Ishikawa (cell line): Measurements from ENCODE around the gene CTTNBP2.

Experiments used
- CEBPB ChIP-seq: IDR thresholded peaks from 2 replicates; pipeline ENCODE4 v1.6.1; 2012
- CREB1 ChIP-seq: IDR thresholded peaks from 2 replicates; pipeline ENCODE4 v1.6.1; 2012; ENCODE audit warnings: low read depth
- EGR1 ChIP-seq: IDR thresholded peaks from 2 replicates; pipeline ENCODE4 v1.6.1; 2012
- EP300 ChIP-seq: IDR thresholded peaks from 2 replicates; pipeline ENCODE4 v1.6.1; 2012; ENCODE audit warnings: borderline replicate concordance
- FOXM1 ChIP-seq: IDR thresholded peaks from 2 replicates; pipeline ENCODE4 v1.6.1; 2012; ENCODE audit warnings: low read depth, borderline replicate concordance
- MAX ChIP-seq: IDR thresholded peaks from 2 replicates; pipeline ENCODE4 v1.6.1; 2012
- NFIC ChIP-seq: IDR thresholded peaks from 2 replicates; pipeline ENCODE4 v1.6.1; 2012
- RAD21 ChIP-seq: IDR thresholded peaks from 2 replicates; pipeline ENCODE4 v1.6.1; 2012; ENCODE audit warnings: low read depth
- REST ChIP-seq: IDR thresholded peaks from 2 replicates; pipeline ENCODE4 v1.6.1; 2012; ENCODE audit warnings: low read depth, mild to moderate bottlenecking
- TAF1 ChIP-seq: IDR thresholded peaks from 2 replicates; pipeline ENCODE4 v1.6.1; 2012; ENCODE audit warnings: low read depth, mild to moderate bottlenecking
- TCF12 ChIP-seq: IDR thresholded peaks from 2 replicates; pipeline ENCODE4 v1.6.1; 2012; ENCODE audit warnings: low read depth
- TEAD4 ChIP-seq: IDR thresholded peaks from 2 replicates; pipeline ENCODE4 v1.6.1; 2012
- USF1 ChIP-seq: IDR thresholded peaks from 2 replicates; pipeline ENCODE4 v1.6.1; 2012
- YY1 ChIP-seq: IDR thresholded peaks from 2 replicates; pipeline ENCODE4 v1.6.1; 2012; ENCODE audit warnings: low read depth
- ZBTB7A ChIP-seq: IDR thresholded peaks from 2 replicates; pipeline ENCODE4 v1.6.1; 2012; ENCODE audit warnings: low read depth

The CTTNBP2 gene

GRCh38 chr7:117873310-117874190 lies at the start of gene CTTNBP2:
CTTNBP2 (minus strand) TSS chr7:117873441; CDS start chr7:117873415, 26 bp downstream.
- TF ChIP-seq YY1 = 0 out of 2 replicates have a peak, but pooled peaks have one; percentile 39
- TF ChIP-seq TAF1 = no peak
- no peak for TF ChIP-seq TCF12
- no peak for TF ChIP-seq RAD21
- 0 out of 2 replicates have a peak, but pooled peaks have one; percentile 4 for TF ChIP-seq ZBTB7A
- no peak for TF ChIP-seq TEAD4
- TF ChIP-seq REST = no peak
- TF ChIP-seq EGR1 = no peak
- no peak for TF ChIP-seq FOXM1
- no peak; the same call in 1 of the 2 replicates for TF ChIP-seq MAX
- TF ChIP-seq USF1 = no peak
- no peak for TF ChIP-seq CEBPB
- no peak for TF ChIP-seq EP300
- TF ChIP-seq NFIC = no peak
- no peak for TF ChIP-seq CREB1

DNA sequence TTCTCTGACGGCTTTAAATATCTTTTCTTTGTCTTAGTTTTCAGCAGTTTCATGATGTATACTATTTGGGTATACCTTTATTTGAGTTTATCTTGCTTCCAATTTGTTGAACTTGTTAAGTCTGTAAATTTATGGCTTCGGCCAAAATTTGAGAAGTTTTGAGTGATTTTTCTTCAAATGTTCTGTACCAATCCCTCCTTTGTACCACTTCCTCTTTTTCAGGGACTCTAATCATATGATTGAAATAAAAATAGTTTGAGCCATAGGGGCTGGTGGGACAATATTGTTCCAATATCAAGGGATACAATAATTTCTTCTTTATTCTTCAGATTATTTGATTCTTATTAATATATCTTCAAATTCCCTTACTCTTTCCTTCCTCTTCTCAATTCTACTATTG lies 43.1 kb upstream of the CTTNBP2 start:
- TF ChIP-seq REST (no peak), TEAD4 (no peak), EGR1 (no peak)

GRCh38 chr7:117912421-117912820 lies 39.2 kb upstream of the CTTNBP2 start:
- TF ChIP-seq TAF1 (no peak), RAD21 (no peak), FOXM1 (no peak), NFIC (no peak), MAX (no peak), CEBPB (no peak), USF1 (no peak), YY1 (no peak), TCF12 (no peak)

DNA sequence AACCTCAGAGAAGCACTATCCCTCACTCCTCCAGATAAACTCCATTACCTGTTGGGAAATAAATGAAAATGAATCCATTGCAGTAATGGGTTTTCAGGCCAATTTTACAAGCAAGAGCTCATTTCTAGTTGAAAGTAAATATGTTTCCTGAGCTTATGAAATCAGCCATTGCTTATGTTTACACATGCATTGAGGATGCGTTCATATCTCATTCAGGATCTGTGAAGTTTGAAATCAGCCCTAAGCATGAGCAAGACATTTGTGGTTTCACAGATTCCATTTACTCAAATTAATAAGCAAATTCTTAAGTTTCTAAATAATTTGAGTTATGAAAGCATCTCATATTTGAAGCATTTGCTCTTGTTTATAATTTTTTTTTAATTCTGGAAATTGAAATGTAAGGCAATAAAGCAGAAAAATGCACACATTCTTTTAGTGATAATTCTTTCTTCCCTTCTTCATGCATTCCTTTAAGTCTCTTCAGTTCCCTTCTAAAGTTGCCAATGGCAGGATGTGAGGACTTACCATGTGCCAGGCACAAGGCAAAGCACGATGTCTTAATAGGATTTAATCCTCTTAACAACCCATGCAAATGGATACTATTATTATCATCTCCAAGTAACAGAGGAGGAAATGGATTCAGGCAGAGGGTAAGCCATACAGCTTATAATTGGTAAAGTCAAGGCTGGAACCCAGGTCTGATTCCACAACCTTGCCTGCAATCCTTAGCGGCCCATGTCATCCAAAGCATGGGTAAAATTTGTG lies 35.0 kb upstream of the CTTNBP2 start:
- TF ChIP-seq CREB1 (no peak), EP300 (no peak), RAD21 (no peak), USF1 (no peak), TCF12 (no peak), YY1 (no peak), MAX (no peak), TAF1 (no peak), ZBTB7A (no peak), CEBPB (no peak), REST (no peak), FOXM1 (no peak), TEAD4 (no peak), EGR1 (no peak), NFIC (no peak)
